Activated CD4-positive, alpha-beta T cell treated with anti-CD3 and anti-CD28 coated beads, Interleukin-2, amount 50 U/mL, for 1 hour (primary cell): ENCODE measurements around the gene AP5S1.

ENCODE experiments used
- DNase-seq: peaks from one replicate; pipeline ENCODE4 v3.0.0-alpha.2; 2020

Gene AP5S1

DNA sequence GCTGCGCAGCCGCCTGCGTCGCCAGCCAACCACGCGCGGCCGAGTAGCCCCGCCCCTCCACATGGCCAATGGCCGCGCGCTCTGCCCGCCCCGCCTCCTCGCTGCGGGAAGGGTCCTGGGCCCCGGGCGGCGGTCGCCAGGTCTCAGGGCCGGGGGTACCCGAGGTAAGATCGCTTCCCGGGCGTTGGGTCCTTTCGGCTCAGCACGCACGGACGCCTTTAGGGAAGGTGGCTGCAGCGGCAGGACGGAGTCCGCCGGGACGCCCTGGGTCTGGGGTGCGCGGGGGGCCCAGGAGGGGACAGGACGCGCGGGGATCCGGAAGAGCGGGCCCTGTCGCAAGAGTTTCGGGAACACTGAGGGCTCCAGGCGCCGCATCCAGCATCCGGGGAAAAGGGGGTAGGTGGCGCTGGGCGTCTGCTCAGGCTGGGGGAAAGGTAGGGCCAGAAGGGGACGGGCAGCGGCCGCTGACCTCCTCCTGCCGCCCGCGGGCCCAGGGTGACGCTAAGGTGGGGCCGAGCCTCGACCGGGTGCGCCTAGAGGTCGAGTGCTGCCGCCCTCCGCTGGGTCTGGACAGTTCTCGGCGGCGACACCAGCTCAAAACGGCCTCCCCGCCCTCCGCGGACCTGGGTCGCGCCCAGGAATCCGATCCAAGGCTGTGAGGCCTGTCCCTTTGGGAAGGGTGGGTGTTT is 26.5 kb downstream of the AP5S1 start, which contains the start of gene MAVS:
MAVS (plus strand) TSS at position 95 of the 689 bp plus-strand sequence. CDS start 7,791 bp downstream, outside the sequence.
- DNase-seq, result peak; percentile 84

DNA sequence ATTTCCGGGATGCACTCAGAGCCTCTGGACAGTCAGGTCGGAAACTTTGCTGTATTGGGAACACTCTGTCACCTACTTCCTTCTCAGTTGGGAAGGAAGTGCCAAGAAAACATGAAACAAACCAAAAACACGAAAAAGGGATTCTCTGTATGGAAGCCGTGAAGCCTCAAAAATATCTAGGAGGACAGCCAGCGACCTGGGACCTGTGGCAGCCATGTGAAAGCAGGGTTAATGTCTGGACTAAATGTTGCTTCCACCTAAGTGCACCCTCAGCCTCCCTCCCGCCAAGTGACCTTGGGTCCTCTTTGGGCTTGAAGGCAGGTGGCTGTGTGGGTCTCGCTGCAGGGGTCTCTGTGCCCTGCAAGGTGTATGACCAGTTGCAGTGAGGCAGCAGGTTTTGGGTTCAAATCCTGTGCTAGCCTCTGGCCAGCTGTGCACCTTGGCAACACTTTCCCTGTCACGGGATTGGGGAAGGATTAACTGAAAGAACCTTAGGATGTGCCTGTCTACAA is 27.1 kb downstream of the AP5S1 start:
- DNase-seq, result no peak

DNA sequence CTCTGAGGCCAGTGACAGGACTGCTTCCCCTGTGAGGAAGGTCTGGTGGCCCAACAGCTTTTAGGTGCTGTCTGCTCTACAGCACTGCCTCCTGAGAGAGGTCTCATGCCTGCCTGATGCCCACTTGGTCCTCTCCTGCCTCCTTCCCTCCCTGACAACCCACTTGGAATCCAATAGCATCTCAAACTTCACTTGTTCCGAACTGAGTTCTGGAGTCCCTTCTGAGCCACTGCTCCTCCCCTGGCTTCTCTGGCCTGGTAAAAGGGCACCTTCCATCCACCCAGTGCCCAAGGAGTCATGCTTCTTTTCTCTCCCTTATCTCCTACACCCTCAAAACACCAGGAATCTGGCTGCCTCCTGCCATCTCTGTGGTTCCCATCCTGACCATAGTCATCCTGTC is 28.2 kb downstream of the AP5S1 start:
- DNase-seq, result no peak

DNA sequence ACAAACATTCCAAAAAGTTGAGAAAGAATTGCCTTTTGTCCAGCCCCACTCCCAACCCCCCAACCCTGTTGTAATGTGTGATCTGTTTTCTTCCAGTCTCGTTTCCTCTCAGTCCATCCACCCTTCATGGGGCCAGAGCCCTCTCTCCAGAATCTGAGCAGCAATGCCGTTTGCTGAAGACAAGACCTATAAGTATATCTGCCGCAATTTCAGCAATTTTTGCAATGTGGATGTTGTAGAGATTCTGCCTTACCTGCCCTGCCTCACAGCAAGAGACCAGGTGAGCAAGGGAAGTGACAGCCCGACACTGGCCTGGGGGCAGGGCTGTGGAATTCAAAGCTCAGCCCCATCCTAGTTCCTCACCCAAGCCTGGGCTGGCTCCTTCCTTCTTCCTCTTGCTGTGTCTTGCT is 34.1 kb downstream of the AP5S1 start:
- DNase-seq, result no peak

DNA sequence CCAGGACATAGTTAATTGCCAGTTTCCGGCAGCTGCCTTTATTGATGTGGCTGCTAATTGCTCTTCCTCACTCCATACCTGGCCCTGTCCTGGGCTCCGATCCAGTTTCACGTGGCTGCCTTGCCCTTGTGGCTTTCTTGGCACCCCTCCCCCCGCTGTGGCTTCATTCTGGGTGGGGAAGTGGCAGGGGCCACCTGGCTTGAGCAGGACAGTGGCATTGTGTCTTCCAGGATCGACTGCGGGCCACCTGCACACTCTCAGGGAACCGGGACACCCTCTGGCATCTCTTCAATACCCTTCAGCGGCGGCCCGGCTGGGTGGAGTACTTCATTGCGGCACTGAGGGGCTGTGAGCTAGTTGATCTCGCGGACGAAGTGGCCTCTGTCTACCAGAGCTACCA is 37.1 kb downstream of the AP5S1 start:
- DNase-seq, result no peak

DNA sequence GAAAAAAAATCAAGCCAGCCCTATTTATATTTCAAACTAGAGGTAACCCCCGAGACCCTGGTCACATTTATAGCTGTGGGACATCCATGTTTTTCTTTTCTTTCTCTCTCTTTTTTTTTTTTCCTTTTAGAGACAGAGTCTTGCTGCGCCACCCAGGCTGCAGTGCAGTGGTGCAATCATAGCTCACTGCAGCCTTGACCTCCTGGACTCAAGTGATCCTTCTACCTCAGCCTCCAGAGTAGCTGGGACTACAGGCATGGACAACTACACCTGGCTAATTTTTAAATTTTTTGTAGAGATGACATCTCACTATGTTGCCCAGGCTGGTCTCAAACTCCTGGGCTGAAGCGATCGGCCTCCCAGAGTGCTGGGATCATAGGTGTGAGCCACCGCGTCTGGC is 38.3 kb downstream of the AP5S1 start:
- no peak for DNase-seq

DNA sequence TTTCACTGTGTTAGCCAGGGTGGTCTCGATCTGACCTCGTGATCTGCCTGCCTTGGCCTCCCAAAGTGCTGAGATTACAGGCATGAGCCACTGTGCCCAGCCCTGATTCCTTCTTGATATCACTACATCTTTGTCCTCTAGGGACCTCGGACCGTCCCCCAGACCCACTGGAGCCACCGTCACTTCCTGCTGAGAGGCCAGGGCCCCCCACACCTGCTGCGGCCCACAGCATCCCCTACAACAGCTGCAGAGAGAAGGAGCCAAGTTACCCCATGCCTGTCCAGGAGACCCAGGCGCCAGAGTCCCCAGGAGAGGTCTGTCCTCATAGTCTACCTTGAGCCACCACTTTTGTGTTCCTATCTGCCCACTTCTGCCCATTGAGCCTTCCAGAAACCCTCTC is 40.8 kb downstream of the AP5S1 start:
- DNase-seq, result no peak

DNA sequence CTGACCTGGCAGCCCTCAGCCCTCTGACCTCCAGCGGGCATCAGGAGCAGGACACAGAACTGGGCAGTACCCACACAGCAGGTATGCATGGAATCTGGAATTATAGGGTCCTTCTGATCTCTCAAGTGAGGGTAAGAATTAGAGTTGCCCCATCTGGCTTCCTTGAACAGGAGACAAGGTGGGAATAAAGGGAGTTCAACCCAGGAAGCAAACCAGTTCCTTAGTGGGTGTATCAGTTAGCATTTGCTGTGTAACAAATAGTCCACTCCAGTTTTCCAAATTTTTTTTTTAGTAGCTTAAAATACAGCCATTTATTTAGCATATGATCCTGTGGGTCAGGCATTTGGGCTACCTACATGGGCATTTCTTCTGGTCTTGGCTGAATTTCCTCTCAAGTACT is 42.0 kb downstream of the AP5S1 start:
- DNase-seq, result no peak

DNA sequence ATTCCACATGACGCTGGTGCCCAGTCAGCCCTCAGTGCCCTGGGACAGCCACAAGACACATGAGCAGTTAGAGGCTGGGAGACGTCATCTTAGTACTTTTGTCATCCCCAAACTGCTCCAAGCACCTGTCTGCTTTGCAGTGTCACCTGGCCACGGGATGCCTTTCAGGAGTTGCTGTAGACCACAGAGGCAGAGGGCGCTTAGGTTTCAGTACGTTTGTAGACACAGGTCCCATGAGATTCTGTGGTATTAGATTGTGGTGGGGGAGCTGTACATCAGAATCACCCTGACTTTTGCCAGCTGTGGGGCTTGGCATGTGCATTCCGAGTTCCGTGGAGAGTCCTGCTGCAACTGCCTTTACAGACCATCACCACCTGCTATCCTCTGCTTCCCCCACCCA is 43.0 kb downstream of the AP5S1 start:
- DNase-seq, result no peak

DNA sequence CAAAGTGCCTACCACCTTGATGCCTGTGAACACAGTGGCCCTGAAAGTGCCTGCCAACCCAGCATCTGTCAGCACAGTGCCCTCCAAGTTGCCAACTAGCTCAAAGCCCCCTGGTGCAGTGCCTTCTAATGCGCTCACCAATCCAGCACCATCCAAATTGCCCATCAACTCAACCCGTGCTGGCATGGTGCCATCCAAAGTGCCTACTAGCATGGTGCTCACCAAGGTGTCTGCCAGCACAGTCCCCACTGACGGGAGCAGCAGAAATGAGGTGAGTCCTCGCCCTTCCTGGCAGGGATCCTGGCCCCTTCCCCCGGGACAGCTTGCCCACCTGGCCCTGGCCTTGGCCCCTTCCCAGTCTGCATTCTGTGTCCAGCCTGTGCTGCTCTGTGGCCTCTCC is 44.2 kb downstream of the AP5S1 start:
- no peak for DNase-seq

DNA sequence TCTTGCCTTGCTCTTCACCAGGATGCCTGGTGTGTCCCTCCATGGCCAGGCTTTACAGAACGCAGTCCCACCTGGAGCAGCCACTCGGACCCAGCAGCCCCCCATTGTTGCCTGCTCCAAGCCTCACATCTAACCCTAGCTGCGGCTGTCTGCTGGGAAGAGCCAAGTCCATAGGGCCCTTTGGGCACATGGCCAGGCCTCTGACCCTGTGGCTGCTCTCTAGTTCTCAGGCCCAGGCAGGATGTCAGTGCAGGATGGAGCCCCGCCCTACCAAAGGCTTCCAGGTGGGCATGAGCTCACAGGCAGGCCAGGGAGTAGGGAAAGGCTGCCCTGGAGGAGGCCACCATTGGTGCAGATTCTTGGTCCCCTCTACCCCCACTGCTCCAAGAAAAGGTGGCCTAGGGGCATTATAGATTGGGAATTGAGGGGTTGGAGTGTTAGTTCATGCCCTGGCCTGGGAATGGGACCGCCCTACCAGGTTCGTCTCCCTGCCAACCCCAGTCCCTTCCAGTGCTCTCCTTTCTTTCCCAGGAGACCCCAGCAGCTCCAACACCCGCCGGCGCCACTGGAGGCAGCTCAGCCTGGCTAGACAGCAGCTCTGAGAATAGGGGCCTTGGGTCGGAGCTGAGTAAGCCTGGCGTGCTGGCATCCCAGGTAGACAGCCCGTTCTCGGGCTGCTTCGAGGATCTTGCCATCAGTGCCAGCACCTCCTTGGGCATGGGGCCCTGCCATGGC is 45.0 kb downstream of the AP5S1 start:
- no peak for DNase-seq

DNA sequence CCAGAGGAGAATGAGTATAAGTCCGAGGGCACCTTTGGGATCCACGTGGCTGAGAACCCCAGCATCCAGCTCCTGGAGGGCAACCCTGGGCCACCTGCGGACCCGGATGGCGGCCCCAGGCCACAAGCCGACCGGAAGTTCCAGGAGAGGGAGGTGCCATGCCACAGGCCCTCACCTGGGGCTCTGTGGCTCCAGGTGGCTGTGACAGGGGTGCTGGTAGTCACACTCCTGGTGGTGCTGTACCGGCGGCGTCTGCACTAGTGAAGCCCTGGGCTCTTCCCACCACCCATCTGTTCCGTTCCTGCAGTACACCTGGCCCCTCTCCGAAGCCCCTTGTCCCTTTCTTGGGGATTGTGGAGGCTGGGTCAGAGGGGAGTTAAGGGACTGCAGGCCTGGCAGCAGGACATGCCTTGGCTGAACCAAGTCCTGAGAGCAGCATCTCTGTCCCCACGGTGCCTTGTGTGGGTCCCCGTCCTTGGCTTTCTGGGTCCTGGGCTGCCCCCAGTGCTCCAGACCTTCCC is 45.6 kb downstream of the AP5S1 start:
- DNase-seq, result no peak

DNA sequence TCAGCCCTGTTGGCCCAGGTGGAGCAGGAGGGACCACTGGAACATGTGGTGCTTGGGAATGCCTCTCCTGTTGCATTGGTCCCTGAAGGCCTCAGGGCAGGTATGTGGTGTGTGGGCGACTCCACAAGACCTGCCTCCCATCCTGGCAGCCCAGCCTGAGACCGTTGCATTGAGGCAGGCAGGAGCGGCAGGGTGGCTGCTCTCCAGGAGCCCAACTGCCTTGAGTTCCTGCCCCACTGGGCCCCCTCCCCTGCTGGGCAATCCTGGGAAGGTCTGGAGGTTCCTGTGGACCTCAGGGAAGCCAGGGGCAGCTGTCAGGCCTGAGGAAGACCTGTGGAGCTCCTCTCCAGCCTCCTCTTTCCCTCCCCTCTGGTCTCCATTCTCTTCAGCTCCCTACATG is 46.1 kb downstream of the AP5S1 start:
- DNase-seq, result no peak

DNA sequence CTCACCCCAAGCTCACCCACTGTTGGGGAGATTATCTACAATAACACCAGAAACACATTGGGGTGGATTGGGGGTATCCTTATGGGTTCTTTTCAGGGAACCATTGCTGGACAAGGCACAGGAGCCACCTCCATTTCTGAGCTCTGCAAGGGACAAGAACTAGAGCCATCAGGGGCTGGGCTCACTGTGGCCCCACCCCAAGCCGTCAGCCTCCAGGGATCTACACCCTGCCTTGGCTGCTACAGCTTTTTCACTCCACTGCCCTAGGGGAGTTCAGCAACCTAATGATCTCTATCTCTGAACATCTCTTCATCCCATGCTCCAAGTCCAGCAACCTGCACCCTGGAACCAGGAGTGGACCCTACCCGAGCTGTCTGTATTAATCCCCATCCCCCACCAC is 47.5 kb downstream of the AP5S1 start:
- DNase-seq, result no peak

DNA sequence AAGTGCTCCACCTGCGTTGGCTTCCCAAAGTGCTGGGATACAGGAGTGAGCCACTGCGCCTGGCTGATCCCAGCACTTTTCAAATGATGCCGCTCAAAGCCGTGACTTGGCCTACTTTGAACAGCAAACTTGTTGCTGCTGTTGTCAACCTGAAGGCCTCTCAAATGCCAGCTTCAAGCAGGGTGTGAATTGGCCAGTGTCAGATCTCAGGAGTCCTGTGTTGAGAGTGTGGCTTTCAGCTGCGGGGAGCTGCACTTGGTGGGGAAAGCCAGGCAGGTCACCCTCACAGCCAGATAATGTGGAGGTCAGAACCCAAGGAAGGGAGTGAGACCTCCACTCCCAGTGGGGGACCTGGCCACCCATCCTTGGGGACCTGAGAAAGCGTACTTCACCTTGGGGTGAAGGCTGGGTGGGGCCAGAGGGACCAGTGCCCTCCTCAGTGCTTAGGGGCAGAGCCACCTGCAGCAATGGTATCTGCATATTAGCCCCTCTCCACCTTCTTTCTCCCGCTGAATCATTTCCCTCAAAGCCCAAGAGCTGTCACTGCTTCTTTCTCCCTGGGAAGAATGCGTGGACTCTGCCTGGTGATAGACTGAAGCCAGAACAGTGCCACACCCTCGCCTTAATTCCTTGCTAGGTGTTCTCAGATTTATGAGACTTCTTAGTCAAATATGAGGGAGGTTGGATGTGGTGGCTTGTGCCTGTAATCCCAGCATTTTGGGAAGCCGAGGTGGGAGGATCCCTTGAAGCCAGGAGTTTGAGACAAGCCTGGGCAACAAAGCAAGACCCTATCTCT is 49.7 kb downstream of the AP5S1 start:
- DNase-seq, result no peak

DNA sequence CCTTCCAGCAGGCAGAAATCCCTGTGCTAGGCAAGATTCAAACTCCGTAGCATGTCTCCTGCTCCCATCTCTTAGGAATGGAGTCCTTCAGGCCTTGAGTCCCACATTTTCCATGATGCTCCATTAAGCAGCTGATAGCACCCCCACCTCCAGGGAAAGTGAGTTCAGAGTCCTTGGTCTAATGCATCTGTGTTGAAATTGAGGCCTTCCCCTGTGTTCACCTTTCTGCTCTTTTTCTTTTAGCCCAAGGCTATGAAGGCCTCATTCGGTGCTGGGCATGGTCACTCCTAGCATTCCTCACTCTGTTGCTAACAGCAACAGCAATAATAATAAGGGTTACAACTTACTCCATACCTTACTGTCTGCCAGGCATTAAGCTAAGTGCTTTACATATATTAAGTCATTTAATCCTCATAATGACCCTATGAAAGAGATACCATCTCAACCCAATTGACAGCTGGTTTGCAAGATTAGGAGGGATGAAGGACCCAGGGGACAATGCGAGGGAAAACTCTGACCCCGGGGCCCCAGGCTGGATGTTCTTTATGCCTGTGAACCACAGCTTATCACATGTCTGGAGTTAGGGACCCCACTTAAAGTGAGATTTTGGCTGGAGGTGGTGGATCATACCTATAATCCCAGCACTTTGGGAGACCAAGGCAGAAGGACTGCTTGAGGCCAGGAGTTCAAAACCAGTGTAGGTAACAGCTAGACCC is 51.4 kb downstream of the AP5S1 start:
- DNase-seq, result no peak

DNA sequence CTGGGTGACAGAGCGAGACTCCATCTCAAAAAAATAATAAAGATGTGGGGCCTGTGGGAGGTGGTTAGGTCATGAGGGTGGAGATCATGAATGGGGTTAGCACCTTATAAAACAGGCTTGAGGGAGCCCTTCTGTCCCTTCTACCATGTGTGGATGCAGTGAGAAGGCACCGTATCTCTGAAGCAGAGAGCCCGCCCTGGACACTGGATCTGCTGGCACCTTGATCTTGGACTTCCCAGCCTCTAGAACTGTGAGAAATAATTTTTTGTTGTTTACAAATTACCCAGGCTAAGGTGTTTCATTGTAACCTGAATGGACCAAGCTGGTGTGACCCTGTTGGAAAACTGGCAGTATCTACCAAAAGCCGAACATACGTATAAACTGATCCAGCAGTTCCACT is 53.2 kb downstream of the AP5S1 start:
- no peak for DNase-seq

DNA sequence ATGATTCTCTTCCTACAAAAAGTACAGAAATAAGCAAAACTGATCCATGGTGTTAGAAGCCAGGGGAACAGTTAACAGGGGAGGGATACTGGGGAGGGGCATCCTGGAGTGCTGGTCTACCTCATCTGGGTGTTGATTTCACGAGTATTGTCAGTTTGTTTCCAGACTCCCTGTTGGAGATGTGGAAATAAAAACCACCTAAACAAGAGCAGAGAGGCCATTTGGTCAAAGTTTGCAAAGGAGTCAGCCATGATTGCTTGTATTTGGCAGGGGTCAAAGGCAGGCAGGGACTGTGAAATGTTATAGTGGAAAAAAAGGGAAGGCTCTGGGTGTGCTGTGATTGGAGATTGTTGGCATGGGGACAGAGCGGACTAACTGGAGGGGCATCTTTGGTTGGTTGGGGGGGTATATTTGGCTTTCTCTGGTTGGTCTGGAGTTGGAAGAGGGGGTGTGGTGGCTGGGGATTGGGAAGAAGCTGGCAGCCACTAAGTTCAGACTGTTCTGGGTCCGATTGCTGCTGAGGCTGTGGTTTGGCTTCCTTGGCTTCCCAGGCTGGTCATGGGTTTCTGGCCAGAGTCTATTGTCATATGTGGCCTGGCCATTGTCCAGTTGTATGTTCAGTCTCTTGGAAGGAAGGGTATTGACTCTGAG is 54.0 kb downstream of the AP5S1 start:
- DNase-seq, result no peak

DNA sequence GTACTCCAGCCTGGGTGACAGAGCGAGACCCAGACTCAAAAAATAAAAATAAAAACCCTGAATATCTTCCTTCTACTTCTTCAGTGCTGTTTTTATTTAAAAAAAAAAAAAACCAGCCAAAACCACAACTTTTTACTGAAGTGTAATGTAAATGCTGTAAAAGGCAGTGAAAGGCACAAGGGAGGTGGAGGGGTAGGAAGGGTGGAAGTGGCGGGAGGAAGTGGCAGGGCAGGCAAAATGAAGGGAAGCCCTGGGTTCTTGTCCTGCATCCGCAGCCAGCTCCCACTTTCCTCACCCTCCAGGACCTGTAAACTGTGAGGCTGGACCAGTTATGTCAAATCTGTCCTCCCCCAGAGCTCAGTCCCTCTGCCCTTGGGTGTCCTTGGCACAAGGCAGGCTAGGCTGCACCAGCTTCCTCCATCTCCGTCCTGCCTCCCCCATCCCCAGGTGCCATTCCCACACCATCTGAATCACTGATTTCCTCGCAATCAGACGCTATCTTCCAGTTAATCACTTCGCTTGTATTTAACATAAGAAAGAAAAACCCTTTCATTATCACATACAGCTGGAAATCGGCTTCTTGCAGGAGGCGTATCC is 55.1 kb downstream of the AP5S1 start:
- DNase-seq, result no peak

DNA sequence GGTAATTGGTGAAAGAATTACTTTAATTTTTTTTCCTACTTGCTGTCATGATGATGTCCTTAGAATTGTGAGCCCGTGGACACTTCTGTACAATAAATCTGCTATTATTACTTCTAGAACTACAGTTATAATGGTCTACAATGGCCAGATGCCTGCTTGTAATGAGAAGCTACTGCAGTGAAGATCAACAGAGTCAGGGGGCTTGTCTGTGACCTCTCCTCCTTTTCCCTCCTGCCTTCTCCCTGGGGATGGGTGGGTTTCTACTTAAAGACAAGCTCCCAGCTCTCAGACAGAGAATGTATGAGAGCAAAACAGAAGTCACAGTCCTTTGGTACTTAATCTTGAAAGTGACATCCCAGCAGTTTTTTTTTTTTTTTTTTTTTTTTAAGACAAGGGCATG is 55.7 kb downstream of the AP5S1 start:
- no peak for DNase-seq

DNA sequence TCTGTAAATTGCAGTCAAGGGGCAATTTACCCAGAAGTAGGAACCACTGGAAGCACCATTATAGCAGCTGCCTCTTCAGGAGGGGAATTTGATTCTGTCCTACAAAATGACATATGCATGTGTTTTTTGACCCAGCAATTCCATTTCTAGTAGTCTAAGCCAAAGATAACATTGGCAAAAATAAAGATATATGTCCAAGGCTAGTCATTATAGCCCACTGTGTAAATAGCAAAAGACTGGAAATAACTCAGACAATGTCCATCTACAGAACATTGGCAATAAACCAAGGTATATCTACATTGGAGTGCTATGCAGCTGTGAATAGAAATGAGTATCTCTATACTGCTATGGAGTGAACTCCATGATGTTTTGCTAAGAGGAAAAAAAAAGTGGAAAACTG is 56.3 kb downstream of the AP5S1 start:
- DNase-seq, result no peak
